CD4-positive, alpha-beta T cell treated with Interferon alpha-2 for 1 hour (primary cell): Measurements from ENCODE around the gene TRAF2.
"Not testable (repeated sequence)": the region's sequence is repeated elsewhere in the genome, so short reads cannot be mapped to it uniquely, and the experiment has no call there.

ENCODE experiments used
- DNase-seq, 2 donors: peaks; one replicate each; pipeline ENCODE4 v3.0.0-alpha.2; 2020 to 2022

The TRAF2 gene

DNA sequence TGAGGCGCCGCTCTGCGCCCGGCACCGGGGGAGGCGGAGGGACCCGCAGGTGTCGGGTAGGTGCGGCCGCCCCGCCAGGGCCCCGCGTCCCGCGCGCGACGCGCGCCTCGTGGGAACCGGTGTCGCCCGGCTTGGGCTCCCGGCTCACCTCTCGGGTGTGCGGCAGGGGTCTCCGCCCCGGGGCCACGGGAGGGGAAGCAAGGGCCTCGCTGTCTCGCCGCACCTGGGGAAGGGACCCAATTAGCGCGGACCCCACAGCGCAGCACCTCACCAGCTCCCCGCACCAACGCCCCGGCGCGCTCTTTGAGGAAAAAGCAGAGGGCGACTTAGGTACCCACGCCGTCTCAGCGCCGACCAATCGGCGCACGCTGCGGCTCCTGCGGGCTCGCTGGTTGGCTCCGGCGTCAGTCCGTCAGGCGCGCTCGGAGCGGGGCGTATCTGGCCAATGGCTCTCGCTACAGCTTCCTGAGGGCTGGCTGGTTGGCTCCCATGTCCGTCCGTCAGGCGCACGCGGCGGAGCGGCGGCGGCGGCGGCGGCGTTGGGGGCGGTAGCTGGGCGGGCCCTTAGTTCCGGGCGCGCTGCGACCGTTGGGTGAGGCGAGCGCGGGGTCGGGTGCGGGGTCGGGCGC lies at the start of gene TRAF2:
Gene TRAF2 (plus strand): TSS at position 567 of the 629 bp plus-strand sequence. CDS start 12,225 bp downstream, outside the sequence.
- DNase-seq = peak; percentile 97 to 98

- no peak for DNase-seq
Observed at GRCh38 chr9:136837146-136837855, 49.0 kb upstream of the TRAF2 start.

- not testable (repeated sequence) for DNase-seq
Observed at GRCh38 chr9:136837856-136838277, 48.4 kb upstream of the TRAF2 start.

- DNase-seq = no peak
Observed at GRCh38 chr9:136838314-136839228, 47.7 kb upstream of the TRAF2 start.

DNA sequence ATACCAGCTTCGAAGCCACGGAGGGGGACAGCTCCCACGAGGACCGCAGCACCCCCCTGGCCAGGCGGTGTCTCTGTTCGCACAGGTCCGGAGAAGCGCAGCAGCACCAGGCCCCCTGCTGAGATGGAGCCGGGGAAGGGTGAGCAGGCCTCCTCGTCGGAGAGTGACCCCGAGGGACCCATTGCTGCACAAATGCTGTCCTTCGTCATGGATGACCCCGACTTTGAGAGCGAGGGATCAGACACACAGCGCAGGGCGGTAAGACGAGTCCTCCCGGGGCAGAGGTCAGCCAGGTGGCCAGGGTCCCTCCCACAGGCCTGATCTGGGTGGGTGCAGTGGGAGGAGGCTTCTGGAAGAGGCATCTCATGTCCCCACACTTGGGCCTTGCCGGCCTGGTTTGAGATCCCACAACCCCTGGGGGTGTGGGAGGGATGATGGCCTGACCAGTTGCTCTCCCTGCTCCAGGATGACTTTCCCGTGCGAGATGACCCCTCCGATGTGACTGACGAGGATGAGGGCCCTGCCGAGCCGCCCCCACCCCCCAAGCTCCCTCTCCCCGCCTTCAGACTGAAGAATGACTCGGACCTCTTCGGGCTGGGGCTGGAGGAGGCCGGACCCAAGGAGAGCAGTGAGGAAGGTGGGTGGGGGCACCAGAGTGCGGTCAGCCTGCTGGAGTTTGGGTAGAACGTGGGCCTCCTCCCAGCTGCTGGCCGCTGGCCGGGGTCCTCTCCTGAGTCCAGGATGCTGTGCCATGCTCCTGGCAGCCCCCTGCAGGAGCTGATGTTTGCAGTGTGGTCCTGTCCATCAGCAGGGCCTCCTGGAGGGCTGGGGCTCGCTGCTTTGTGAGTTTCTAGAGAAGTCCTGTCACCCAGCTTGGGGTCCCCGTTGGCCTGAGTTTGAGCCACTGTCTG lies 46.8 kb upstream of the TRAF2 start:
- no peak for DNase-seq

GRCh38 chr9:136840140-136840876 lies 46.0 kb upstream of the TRAF2 start:
- no peak for DNase-seq

GRCh38 chr9:136840877-136841645 lies 45.3 kb upstream of the TRAF2 start:
- no peak for DNase-seq

GRCh38 chr9:136841646-136842379 lies 44.5 kb upstream of the TRAF2 start:
- not testable (repeated sequence) for DNase-seq

- DNase-seq = peak; percentile 78 to 86
Observed at GRCh38 chr9:136842380-136842948, 43.9 kb upstream of the TRAF2 start, which contains the start of gene AJM1. Gene AJM1, plus strand, starts transcription at chr9:136842478. Its CDS starts 1,937 bp downstream, at chr9:136844415.

DNA sequence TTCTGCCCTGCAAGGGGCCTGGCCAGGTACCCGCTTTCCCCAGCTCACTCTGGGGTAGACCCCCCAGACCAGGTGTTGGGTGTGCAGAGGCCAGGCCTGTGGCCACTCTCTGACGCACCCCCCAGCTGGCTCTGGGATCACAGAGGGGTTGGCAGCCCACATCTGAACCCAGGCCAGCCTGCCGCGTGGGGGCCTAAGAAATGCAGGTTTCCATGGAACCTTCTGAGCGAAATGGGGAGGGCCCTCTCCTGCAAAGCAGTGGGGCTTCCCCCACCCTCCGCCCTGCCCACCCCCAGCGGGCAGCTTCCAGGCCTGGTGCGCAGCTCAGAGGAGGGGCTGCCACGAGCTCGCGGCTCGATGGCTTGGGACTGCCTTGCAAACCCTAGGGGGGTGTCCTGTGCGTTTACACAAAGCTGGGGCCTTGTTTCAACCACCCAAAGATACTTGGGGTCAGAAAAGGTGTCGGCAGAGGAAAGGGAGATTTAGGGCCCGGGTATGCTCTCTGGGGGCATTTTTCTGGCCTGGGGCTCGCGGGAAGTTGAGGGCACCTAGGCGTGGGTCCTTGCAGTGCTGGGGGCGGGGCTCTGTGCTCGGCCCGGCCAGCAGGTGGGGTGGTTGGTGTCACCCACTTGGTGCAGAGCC lies 43.0 kb upstream of the TRAF2 start:
- not testable (repeated sequence) for DNase-seq

- DNase-seq = peak; percentile 45 to 70
Observed at GRCh38 chr9:136843801-136844740, 42.2 kb upstream of the TRAF2 start.

GRCh38 chr9:136844761-136845464 lies 41.4 kb upstream of the TRAF2 start:
- DNase-seq = no peak

DNA sequence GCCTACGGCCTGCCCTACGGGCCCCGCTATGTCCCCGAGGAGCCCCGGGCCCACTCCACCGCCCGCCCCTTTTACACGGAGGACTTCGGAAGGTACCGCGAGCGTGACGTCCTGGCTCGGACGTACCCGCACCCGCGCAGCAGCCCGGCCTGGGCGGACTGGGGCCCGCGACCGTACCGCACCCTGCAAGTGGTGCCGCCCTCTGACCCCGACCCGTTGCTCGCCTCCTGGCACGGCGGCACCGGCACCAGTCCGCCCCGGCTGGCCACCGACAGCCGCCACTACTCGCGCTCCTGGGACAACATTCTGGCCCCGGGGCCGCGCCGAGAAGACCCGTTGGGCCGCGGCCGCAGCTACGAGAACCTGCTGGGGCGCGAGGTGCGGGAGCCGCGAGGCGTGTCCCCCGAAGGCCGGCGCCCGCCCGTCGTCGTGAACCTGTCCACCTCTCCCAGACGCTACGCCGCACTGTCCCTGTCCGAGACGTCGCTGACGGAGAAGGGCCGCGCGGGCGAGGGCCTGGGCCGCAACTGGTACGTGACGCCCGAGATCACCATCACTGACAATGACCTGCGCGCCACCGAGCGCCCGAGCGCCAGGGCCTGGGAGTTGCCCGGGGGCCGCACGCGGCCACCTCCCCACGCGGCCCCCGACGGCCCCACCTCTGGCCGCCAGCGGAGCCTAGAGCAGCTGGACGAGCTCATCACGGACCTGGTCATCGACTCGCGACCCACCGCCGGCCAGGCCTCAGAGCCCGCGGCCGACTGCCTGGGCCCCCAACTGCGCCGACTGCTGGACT lies 40.7 kb upstream of the TRAF2 start:
- no peak for DNase-seq

DNA sequence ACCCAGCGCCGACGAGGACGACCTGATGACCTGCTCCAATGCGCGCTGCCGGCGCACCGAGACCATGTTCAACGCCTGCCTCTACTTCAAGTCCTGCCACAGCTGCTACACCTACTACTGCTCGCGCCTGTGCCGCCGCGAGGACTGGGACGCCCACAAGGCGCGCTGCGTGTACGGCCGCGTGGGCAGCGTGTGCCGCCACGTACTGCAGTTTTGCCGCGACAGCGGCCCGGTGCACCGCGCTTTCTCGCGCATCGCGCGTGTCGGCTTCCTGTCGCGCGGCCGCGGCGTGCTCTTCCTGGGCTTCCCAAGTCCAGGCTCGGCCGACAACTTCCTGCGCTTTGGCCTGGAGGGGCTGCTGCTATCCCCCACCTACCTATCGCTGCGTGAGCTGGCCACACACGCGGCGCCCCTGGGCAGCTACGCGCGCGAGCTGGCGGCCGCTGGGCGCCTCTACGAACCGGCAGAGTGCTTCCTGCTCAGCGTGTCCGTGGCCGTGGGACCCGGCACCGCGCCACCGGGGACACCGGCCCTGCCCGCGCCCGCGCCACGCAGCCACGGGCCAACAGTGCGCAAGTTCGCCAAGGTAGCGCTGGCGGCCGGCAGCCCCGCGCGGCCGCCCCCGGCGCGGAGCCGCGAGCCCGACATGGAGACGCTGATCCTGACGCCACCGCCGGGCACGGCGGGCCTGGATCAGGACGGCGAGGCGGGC lies 39.8 kb upstream of the TRAF2 start:
- DNase-seq = no peak

DNA sequence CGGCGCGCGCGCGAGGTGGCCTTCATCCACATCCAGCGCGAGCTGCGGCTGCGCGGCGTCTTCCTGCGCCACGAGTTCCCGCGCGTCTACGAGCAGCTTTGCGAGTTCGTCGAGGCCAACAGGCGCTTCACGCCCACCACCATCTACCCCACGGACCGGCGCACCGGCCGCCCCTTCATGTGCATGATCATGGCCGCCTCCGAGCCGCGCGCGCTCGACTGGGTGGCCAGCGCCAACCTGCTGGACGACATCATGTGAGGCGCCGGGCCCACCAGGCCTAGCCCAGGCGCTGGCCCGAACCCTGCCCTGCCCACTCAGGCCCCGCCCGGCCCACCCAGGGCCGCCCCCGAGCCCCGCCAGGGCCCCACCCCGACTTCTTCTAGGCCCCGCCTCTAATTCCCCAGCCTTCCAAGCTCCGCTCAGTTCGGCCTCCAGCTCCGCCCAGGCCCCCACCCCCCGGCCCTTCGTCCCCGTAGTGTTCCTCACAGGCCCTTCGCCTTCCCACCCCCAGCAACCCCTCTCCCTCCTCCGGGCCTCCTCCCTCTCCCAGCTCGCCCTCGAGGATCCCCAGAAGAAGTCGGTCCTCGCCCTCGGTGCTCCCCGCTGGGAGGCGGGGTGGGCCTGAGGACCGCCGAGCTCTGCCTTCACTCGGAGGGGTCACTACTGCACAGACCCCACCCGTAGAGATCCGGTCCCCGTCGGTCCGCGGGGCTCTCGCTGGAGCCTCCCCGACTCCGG lies 39.1 kb upstream of the TRAF2 start:
- no peak for DNase-seq
